AG20443 (cell line): ENCODE data around the gene NXPH4.

Experiments used
- DNase-seq: peaks from one replicate; pipeline ENCODE4 v3.0.0; 2012; ENCODE audit warnings: low spot score, mixed read lengths

NXPH4 gene

GRCh38 chr12:57183939-57184725 is 32.5 kb upstream of the NXPH4 start:
- no peak for DNase-seq

GRCh38 chr12:57185403-57185802 is 31.2 kb upstream of the NXPH4 start:
- no peak for DNase-seq

GRCh38 chr12:57185906-57186508 is 30.6 kb upstream of the NXPH4 start:
- no peak for DNase-seq

GRCh38 chr12:57187222-57188089 is 29.1 kb upstream of the NXPH4 start:
- no peak for DNase-seq

GRCh38 chr12:57188090-57188425 is 28.5 kb upstream of the NXPH4 start:
- DNase-seq, result no peak

- DNase-seq, result no peak
These were observed 26.6 kb upstream of the NXPH4 start for GRCh38 chr12:57190037-57190436.

- no peak for DNase-seq
These were observed 25.8 kb upstream of the NXPH4 start for GRCh38 chr12:57190821-57191220.

- no peak for DNase-seq
These were observed 25.2 kb upstream of the NXPH4 start for GRCh38 chr12:57191410-57191809.

- no peak for DNase-seq
These were observed 23.7 kb upstream of the NXPH4 start for GRCh38 chr12:57192920-57193319.

- DNase-seq, result no peak
These were observed 22.8 kb upstream of the NXPH4 start for GRCh38 chr12:57193706-57194245.

- no peak for DNase-seq
These were observed 22.3 kb upstream of the NXPH4 start for GRCh38 chr12:57194253-57194652.

- no peak for DNase-seq
These were observed 21.4 kb upstream of the NXPH4 start for GRCh38 chr12:57195186-57195585.

GRCh38 chr12:57195611-57196371 is 20.8 kb upstream of the NXPH4 start:
- DNase-seq, result no peak

- DNase-seq, result no peak
These were observed 20.2 kb upstream of the NXPH4 start for GRCh38 chr12:57196439-57196838.

GRCh38 chr12:57196956-57197355 is 19.6 kb upstream of the NXPH4 start:
- DNase-seq, result no peak

- no peak for DNase-seq
These were observed 18.3 kb upstream of the NXPH4 start for GRCh38 chr12:57198329-57198728.

GRCh38 chr12:57199191-57199590 is 17.4 kb upstream of the NXPH4 start:
- DNase-seq, result no peak

- no peak for DNase-seq
These were observed 16.1 kb upstream of the NXPH4 start for GRCh38 chr12:57200497-57200896.

GRCh38 chr12:57201219-57201618 is 15.4 kb upstream of the NXPH4 start:
- DNase-seq, result no peak

GRCh38 chr12:57201631-57202030 is 15.0 kb upstream of the NXPH4 start:
- DNase-seq, result no peak

- no peak for DNase-seq
These were observed 14.3 kb upstream of the NXPH4 start for GRCh38 chr12:57202321-57202720.

- DNase-seq, result no peak
These were observed 13.4 kb upstream of the NXPH4 start for GRCh38 chr12:57203201-57203600.
